GM18511 (cell line): ENCODE data around the gene KRTAP5-11.
"Not testable (repeated sequence)": the region's sequence is repeated elsewhere in the genome, so short reads cannot be mapped to it uniquely, and the experiment has no call there.

Source experiments
- ATAC-seq: cut with Tn5 transposase; IDR thresholded peaks from one replicate; pipeline ENCODE4 v1.9.1; 2021; ENCODE audit warnings: mild to moderate bottlenecking, moderate library complexity; ENCODE audit not compliant: unreplicated experiment

KRTAP5-11 gene

DNA sequence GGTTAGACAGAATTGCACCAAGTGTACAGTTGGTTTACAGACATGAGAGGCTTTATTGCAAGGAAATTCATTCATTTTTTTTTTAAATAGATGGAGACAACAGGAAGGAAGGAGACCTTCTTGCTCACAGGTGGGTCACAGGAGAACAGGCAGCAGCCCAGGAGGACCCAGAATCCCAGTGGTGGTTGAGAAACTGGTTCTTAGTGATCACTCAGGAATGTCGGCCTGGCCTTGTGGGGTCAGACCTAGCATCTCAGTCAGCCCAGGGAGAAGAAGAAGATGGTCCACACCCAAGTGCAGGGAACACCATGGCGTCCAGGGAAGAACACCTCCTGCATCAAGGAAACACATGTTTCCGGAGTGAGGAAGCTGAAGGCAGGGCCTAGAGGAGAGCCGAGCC lies 849 bp downstream of the KRTAP5-11 start:
- ATAC-seq: no peak

DNA sequence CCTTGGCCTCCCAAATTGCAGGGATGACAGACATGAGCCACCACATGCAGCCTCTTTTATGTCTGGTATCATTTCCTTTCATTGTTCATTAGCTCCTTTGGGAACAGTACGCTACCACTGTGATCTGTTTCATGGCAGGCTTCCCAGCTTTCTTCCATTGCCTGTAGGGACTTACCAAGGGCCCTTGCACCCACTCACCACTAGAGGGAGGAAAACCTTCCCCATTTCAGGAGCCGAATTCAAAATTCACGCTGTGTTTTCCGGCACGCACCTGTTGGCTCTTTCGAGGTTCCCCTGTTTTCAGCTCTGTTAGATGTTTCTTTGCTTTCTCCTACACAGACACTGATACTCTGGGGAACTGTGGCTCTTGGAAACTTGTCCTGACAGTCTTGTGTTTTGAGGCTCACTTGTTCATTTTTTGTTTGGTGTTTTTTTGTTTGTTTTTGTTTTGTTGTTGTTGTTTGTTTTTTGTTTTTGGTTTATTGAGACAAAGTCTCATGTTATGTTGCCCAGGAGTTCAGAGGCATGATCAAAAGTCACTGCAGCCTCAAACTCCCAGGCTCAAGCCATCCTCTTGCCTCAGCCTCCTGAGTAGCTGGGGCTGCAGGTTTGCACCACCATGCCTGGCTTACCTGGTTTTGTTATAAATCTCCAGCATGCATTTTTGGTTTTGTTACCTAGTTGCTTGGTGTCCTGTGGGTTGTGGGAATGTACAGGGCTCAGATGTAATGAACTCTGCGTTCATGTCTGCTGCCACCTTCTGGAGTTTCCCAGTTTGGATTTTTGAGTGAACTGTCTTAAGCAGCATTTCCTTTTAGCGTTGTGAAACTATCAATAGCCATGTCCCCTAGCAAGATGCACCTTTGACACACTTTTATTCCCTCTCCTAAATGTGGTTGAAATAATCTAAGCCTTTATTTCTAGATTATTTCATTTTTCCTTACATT lies 2.3 kb downstream of the KRTAP5-11 start:
- no peak for ATAC-seq

DNA sequence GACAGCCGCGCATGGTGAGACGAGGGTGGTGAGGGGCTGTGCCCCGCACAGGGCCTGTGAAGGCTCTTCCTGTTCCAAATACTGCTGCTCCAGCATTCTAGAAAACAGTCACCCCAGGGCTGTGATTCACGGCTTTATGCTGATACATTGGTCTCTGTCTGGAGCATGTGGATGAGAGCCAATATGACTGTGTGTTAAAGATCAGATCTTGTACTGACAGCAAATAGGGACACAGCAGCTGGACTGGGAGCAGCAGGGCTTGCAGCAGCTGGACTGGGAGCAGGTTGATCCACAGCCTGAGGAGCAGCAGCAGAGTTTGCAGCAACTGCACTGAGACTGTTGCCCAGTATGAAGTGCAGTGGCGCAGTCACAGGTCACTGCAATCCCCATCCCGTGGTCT lies 3.2 kb downstream of the KRTAP5-11 start:
- ATAC-seq: not testable (repeated sequence)

DNA sequence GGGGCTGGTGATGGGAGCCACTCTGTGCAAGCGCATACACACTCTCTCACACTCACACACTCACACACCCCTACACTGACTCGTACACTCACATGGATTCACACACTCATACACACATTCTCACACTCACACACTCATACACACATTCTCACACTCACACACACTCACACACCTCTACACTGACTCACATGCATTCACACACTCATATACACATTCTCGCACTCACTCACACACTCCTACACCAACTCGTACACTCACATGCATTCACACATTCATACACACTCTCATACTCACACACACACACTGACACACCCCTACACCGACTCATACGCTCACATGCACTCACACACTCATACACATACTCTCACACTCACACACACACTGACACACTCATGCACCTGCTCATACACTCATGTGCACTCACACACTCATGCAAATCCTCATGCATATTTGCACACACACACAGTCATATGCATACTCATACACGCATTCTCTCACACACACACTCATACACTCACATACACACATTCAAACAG lies 5.1 kb downstream of the KRTAP5-11 start:
- no peak for ATAC-seq

DNA sequence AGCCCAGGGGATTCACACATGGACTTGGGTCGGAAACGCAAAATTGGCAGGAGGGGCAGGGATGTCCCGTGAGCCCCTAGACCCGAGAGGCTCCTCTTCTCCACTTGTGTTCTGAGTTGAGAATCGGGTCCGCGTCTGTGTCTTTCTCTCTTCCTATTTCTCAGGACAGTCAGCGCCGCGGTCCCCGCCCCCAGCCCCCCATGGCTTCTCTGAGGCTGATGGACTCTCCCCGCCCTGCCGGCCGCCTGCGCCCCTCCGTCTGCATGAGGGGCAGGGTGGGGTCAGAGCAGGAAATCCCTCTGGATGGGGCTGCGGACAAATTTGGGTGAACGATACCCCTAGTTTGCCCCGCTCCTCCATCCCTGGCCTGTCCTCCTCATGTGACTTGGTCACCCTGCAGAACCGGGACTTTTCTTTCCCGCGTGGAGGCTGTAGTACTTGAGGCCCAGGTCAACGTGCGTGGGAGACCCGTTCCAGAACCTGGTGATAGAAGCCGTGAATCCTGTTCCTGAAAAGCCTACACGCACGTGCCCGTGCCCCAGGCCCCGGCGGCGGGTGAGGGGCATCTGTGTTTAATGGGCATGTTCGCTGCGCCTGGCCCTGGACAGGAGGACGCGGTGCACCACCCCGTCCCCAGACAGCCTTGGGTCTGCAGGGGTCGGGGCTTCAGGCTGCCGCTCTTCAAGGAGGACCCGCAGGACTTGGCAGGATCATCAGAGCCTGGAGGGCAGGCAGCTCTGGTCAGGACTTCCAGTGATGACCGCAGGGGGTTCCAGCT lies 5.8 kb downstream of the KRTAP5-11 start:
- ATAC-seq: not testable (repeated sequence)

DNA sequence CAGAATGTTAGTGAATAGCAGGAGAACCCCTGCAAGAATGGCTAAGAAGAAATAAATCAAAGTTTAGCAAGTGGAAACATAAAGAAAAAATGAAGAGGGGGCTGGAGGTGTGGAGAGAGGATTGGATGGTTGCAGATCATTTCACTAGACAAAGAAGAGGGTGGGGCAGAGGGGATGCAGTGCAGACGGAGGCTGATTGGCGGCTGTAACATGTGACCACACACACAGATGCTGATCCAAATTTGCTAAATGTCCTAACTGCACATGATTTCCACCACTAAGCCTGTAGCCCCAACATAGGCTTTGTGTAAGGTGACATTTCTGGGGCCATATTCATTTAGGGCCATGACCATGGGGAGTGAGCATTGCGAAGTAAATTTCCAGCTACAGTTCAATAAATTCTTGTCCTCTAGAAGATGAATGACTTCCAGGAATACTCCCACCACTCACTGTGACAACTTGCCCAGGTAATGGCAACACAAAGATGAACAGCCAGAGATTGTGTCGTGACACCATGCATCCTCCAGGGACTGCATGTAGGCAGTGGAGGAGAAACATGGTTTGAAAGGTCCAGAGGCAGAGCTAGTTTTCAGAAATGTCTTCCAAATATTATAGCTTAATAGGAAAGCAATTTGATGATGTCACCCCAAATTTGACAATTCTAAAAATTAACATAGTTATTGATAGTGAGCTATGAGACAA lies 6.8 kb downstream of the KRTAP5-11 start:
- no peak for ATAC-seq

DNA sequence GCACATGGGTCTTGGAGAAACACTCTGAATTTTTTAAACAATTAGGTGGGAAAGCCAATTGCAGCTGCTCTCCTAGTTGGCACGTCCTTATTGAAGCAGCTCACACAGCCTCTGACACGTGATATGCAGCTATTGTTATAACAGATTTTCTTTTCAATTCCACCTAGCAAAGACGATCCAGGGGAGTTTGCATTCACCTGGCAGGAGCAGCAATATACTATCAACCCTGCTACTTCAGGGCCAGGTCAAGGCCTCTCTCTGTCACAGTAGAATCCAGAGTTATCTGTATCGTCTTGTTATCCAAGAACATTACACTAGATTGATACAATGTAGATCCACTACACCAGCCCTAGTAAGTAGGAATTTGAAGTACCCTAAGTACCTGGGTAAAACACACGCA lies 8.3 kb downstream of the KRTAP5-11 start:
- no peak for ATAC-seq

DNA sequence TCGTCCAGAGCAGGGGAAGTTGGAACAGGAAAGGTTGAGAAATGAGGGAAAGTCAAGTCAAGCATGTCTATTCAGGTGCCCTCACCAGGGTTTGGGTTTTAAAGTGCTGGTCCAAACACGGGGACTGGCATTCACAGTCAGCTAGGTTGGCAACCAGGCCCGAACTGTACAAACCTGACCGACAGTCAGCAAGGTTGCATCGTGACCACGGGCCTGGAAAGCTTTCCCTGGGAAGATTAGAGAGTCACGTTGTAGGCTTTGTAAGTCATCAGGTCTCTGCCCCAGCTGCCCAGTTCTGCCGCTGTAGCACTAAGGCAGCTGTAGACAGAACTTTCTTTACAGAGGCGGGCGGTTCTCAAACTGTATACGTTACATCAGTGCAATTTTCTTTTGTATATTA lies 9.9 kb downstream of the KRTAP5-11 start:
- ATAC-seq: no peak

DNA sequence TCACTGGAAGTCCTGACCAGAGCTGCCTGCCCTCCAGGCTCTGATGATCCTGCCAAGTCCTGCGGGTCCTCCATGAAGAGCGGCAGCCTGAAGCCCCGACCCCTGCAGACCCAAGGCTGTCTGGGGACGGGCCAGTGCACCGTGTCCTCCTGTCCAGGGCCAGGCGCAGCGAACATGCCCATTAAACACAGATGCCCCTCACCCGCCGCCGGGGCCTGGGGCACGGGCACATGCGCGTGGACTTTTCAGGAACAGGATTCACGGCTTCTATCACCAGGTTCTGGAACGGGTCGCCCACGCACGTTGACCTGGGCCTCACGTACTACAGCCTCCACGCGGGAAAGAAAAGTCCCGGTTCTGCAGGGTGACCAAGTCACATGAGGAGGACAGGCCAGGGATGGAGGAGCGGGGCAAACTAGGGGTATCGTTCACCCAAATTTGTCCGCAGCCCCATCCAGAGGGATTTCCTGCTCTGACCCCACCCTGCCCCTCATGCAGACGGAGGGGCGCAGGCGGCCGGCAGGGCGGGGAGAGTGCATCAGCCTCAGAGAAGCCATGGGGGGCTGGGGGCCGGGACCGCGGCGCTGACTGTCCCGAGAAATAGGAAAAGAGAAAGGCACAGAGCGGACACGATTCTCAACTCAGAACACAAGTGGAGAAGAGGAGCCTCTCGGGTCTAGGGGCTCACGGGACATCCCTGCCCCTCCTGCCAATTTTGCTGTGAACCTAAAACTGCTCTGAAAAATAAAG lies 11.4 kb downstream of the KRTAP5-11 start:
- ATAC-seq: not testable (repeated sequence)

DNA sequence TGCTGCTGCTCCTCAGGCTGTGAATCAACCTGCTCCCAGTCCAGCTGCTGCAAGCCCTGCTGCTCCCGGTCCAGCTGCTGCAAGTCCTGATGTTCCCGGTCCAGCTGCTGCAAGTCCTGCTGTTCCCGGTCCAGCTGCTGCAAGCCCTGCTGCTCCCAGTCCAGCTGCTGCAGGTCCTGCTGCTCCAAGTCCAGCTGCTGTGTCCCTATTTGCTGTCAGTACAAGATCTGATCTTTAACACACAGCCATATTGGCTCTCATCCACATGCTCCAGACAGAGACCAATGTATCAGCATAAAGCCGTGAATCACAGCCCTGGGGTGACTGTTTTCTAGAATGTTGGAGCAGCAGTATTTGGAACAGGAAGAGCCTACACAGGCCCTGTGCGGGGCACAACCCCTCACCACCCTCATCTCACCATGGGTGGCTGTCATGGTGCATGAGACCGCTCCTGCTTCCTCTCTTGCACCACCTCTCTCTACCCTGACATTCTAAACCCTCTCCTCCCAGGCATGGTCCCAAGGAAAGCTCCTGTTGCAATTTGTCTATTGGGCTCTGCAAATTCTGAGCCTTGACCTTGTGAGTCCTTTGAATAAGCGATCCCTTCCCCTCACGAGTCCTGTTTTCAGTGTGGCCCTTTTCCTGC lies 13.8 kb downstream of the KRTAP5-11 start:
- no peak for ATAC-seq

DNA sequence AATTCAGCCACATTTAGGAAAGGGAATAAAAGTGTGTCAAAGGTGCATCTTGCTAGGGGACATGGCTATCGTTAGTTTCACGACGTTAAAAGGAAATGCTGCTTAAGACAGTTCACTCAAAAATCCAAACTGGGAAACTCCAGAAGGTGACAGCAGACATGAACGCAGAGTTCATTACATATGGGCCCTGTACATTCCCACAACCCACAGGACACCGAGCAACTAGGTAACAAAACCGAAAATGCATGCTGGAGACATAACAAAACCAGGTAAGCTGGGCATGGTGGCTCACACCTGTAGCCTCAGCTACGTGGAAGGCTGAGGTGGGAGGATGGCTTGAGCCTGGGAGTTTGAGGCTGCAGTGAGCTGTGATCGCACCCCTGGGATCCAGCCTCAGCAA lies 15.0 kb downstream of the KRTAP5-11 start:
- not testable (repeated sequence) for ATAC-seq

DNA sequence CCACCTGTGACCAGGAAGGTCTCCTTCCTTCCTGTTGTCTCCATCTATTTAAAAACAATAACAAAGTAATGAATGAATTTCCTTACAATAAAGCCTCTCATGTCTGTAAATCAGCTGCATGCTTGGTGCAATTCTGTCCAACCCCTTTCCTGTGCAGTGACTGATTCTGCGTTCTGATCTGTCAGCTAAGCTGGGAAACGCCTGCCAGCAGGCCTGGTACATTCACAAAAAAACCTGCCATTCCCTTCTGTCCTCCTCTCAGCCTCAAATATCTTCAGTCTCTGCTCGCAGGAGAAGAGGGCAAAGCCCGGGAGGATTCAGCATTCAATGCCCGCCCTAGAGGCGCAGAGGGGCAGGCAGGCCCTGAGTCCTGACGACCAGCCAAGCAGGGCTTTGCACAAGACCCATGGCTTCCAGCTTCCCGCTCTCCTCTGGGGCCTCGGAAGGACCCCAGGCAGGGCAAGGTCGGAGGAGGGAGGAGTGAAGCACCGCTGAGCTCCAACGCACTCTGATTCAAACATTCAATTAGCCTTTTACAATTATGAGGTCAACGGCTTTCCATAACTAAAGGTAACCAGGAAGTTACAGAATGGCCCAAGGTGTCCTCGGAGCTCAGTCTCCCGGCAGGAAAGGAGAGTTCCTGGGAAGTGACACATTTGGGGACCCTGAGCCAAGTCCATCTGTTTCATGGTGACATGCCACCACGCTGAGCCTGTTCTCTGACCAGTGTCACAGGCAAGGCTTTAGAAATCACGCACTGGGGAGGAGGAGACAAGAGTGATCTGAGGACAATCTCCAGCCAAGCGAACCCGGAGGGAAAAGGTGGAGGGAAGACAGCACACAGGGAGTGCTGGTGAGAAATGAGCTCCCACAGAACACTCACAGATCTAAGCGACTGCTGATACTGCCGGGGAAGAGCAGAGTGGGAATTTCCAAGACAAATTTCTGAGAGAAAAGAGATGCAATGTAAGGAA lies 15.8 kb downstream of the KRTAP5-11 start:
- not testable (repeated sequence) for ATAC-seq

DNA sequence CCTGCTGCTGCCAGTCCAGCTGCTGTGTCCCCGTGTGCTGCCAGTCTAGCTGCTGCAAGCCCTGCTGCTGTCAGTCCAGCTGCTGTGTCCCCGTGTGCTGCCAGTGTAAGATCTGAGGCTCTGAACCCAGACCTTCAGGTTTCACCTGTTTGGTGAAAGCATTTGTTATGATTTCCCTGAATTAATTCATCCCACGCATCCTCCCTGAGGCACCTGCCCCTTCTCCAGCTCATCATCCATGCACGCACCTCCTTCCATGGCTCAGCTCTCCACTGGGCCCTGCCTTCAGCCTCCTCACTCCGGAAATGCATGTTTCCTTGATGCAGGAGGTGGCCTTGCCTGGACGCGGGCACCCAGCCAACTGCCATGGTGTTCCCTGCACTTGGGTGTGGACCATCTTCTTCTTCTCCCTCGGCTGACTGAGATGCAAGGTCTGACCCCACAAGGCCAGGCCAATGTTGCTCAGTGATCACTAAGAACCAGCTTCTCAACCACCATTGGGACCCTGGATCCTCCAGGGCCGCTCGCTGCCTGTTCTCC lies 16.5 kb downstream of the KRTAP5-11 start:
- ATAC-seq: no peak

DNA sequence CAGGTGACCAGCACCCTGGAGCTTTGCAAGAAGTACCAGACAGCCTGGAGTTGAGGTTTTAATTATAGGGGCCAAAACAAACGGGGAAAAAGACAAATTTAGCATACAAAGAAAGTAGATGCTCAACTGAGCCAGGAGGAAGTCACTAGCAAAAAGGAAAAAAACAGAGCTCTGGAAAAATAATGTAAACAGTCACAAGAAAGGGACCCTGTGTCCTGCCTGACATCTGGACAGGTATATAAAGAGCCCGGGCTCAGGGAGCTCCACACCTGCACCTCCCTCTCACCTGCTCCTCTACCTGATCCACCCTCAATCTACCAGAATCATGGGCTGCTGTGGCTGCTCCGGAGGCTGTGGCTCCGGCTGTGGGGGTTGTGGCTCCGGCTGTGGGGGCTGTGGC lies 17.4 kb downstream of the KRTAP5-11 start, which contains the start of gene KRTAP5-10:
Gene KRTAP5-10, plus strand, starts transcription at position 301 of the 400 bp plus-strand sequence. Its CDS starts 25 bp downstream, at position 326.
- ATAC-seq: no peak

DNA sequence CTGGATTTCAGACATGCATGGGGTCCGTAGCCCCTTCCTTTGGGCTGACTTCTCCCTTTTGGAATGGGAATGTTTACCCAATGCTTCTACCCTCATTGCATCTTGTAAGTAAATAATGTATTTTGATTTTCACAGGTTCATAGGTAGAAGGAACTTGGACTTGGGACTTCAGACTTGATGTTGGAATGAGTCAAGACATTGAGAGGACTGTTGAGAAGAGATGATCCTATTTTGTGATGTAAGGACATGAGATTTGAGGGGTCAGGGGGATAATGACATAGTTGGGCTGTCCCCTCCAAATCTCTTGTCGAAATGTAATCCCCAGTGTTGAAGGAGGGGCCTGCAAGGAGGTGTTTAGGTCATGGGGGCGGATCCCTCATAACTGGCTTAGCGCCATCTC lies 18.2 kb downstream of the KRTAP5-11 start:
- no peak for ATAC-seq

DNA sequence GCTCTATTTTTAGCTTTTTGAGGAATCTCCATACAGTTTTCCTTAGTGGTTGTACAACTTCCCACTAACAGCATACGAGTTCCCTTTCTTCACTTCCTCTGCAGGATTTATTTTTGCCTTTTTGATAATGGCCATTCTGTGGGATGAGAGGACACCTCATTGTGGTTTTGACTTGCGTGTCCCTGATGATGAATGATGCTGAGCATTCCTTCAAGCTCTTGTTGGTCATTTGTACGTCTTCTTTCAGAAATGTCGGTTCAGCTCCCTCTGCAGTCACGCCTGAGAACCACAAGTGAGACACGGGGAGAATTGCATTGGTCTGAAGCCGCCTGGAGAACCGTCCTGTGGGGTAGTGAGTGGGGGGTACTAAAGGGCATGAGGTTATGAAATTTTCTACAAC lies 19.3 kb downstream of the KRTAP5-11 start:
- ATAC-seq: no peak

DNA sequence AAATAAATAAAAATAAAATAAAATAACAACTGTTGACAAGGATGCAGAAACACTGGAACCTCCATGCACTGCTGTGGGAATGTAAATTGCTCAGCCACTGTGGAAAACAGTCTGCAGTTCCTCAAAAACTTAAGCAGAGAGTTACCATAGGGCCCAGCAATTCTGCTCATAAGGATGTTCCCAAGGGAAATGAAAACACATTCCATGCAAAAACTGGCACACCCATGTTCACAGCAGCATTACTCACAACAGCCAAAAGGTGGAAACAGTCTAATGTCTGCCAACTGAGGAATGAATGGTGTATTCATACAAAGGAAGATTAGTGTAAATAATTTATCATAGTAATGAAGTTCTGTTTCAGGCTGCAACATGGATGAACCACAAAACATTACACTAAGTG lies 20.6 kb downstream of the KRTAP5-11 start:
- no peak for ATAC-seq

DNA sequence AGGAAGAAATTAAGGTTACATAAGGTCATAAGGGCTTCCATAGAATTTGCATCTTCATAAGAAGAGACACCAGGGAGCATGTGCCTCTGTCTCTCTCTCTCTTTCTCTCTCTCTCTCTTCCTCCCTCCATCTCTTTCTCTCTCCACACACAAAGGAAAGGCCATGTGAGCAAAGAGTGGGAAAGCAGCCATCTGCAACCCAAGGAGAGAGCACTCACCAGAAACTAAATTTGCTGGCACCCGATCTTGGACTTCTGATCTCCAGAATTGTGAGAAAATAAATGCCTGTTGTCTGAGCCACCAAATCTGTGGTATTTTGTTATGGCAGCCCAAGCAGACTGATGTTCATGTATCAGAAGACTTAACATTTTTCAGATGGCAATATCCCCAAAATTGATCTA lies 23.7 kb downstream of the KRTAP5-11 start:
- no peak for ATAC-seq
